RPMI7951 (cell line): ENCODE data around the gene C5orf34. TPM values are rescaled to one million over a fixed set of nuclear protein-coding genes. Genes with fewer than 3 reads are reported as not detected.
"Not testable (repeated sequence)": the region's sequence is repeated elsewhere in the genome, so short reads cannot be mapped to it uniquely, and the experiment has no call there.

Experiments
- DNase-seq: peaks from one replicate; pipeline ENCODE4 v3.0.0-alpha.2; 2012; ENCODE audit warnings: low read depth
- total RNA-seq: library from RNA; depleted of rRNA; stranded (reverse); fragments of >200 nt; shearing (Covaris generic); gene quantifications from 2 replicates; pipeline ENCODE4 v1.2.3, GENCODE V29; 2014

Gene C5orf34
- total RNA-seq, 1 experiment from 2014 or later: 20.3 TPM

DNA sequence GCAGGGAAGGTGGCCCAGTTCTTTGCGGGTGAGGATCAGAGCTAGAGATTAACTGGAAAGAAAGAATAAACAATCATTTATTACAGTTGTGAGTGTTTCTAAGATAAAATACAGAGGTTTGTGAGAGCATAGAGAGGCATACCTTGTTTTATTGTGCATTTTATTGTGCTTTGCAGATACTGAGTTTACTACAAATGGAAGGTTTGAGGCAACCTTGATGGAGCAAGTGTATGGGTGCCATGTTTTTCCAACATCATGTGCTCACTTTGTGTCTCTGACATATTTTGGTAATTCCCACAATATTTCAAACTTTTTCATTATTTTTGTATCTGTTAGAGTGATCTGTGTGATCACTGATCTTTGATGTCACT lies 715 bp upstream of the C5orf34 start:
- no peak for DNase-seq

DNA sequence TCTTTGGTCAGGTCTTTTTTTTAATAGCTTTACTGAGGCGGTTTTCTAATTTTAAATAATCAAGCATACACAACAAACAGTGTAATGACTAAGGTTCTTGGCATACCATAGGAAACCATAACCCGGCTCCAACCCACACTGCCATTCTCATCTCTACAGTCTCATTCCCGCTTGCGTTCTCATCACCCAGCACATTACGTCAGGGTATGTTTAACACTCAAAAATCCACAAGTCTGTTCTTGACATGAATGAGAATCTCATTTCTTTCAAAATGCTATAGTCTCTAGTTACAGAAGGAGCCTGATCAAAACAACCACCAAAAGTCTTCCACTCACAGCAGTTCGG lies 505 bp downstream of the C5orf34 start:
- DNase-seq: peak; percentile 49

DNA sequence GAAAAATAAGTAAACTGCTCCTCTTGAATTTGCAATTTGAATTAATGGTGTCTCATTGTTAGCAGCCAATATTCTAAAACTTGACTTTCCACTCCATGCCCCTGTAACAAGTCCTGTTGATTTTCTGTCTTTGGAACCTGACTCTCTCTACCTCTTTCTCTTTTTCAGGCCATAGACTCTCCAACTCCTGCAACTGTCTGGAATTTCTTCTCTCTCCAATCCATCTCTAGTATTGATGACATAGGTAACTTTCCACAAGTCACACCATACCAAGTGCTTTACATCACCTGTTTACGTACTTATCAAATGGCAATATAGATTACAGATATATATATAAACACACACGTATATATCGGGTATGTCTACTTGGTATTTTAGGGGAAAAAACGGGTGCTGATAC lies 923 bp downstream of the C5orf34 start:
- no peak for DNase-seq

DNA sequence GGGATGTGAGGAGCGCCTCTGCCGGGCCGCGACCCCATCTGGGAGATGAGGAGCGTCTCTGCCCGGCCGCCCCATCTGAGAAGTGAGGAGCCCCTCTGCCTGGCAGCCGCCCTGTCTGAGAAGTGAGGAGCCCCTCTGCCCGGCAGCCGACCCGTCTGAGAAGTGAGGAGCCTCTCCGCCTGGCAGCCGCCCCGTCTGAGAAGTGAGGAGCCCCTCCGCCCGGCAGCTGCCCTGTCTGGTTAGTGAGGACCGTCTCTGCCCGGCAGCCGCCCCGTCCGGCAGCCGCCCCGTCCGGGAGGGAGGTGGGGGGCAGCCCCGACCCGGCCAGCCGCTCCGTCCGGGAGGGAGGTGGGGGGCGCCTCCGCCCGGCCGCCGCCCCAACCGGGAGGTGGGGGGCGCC lies 3.9 kb downstream of the C5orf34 start:
- DNase-seq: not testable (repeated sequence)

DNA sequence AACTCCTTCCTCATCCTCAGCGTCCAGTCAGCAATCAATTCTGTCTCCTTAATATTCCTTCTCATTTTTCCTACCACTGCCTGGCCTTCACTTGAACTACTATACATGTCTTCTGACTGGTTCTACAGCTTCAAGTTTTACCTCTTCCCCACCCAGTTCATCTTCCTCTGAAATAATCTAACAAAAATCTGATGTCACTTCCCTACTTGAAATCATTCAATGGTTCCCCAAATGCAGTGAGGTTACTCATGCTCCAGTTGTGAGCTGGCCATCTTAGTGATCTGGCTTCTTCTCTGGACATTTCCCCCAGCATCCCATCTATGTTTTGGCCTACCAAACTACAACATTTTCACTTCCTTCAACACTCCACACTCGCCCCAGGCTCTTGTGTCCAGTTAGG lies 16.4 kb downstream of the C5orf34 start:
- DNase-seq: no peak

DNA sequence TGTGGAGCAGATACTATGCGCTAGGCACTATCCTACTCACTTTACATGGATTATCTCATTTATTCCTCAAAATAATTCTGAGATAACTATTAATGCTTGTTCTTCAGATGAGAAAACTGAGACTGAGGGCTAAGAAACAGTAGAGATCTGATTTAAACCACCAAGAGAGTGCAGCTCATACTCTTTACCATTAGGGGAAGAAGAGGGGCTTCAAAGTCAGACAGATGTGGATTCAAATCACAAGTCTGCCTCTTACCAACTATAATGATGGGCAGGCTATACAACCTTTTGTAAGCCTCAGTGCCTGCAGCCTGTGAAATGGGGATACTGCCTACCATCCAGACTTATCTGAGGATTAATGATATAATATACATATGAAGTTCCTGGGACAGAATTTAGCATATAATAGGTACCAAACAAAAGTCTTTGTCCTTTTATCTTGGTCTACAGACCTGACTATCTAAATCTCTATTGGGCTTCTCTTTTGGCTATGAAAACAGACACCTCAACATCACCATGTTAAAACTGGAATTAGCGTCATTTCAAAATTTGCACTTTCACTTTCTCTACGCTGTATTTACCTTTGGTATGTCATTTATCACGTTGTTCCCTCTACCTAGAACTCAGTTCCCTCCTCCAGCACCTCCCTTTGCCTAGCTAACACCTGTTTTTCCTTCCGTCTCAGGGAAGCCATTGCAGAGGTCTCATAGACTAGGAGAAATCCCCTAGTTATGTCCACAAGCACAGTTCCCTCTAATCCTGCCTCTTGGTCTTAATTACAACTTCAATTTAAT lies 17.4 kb downstream of the C5orf34 start:
- DNase-seq: no peak

DNA sequence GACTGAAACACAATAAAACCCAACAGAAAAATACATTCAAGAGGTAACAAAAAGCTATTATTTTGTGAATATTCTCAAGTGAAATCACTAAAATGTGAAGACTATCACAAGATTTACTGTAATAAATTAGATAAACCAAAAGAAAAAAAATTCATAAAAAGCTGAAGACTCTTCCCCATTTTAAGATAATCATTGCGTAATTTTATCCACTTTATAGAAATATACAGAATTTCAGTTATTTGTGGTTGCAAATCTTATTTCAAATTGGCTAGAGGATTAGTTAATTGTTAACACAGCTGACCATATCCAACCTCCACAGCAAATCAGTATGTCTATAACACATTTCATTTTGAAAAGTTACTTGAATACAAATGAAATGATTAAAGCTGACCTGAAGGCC lies 23.6 kb downstream of the C5orf34 start:
- DNase-seq: no peak

DNA sequence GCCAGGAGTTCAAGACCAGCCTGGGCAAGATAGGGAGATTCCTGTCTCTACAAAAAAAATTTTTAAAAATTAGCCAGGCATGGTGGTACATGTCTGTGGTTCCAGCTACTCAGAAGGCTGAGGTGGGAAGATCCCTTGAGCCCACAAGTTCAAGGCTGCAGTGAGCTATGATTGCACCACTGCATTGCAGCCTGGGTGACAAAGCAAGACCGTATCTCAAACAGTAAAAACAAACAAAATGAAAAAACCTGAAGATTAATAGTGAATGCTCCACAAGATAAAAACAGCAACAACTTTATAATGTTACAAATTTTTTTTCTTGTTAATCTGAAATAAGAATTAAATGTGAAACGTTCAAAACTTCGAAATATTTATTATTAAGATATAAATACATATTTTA lies 28.6 kb downstream of the C5orf34 start:
- no peak for DNase-seq

DNA sequence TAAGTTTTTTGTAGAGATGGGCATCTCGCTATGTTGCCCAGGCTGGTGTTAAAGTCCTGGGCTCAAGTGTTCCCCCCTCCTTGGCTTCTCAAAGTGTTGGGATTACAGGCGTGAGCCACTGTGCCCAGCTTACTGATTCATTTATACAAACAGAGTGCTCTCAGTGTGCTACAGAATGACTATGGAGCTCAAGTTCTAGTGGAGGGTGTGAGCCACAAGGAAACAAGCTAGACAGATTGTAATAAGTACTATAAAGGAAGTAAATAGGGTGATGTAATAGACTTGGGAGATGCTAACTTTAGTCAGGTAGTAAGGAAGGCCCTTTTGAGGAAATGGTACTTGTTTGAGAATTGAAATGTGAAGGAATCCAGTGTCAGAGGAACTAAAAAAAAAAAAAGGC lies 29.5 kb downstream of the C5orf34 start:
- DNase-seq: no peak

DNA sequence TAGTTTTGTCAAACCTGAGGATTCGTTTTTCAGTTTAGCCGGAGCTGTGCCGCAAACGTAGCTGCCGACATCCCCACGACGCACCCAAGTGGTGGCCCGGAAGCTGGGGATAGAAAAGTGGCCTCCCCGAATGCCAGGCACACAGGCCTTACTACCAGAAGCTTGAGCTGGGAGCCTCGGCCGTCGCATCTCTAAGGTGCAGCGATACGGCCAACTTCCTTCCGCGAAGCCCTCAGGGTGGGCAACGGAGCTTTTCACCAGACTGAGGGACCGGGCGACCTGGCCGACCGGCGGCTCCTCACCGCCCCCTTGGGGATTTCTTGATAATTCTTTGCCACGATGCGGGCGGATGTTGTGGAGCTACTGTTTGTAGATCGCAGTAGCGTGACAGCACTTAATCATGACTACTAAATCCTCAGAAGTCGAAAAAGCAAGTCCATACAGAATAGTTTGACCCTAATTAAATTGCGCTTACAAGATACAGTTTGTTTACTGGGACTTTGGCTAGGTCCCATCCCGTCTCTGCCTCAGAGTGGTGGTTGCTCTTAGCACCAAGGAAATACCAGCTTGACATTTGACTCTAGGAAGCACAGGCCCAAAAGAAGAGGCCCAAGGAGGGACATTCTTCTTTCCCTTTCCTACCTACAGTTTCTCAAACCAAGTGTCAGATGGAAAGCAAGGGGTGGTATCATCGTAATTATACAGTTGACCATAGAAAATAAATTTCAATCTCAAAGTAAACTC lies 30.7 kb downstream of the C5orf34 start:
- DNase-seq: peak; percentile 80

DNA sequence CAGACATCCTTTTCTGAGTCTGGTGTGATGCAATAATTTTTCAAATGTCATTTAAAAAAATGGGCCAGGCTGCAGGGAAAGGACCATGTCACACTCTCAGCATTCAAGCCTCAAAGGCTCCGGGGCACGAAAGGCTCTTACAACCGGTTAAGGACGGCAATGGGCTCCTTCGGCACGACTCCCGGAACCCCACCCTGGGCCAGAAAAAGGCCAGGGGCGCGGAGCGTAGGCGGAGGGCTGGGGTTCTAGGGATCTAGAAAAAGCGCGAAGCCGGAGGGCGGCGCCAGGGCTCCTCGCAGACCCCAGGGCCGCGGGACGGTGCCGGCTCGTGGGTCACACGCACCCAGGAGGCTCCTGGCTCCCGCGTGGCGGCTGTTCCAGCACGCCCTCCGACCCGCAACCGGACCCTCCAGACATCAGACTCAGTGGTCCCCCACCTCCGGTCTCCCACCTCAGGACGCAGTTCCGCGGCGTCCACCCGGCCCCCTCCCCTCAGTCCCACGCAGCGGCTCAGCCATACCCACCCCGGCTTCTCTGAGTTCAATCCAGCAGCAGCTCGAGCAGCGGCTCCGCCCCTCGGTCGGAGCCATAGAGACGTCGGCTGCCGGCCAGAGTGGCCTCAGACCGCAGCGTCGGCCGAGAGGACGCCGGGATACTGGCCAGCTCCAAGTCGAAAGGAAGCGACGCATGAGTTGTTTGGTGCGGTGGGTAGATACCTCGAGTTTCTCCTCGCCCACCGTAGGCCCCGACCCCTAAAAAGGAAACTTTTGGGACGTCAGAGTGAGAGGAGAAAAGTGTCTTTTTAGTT lies 31.4 kb downstream of the C5orf34 start, which contains the start of gene TMEM267:
Gene TMEM267 (minus strand): TSS at position 568 of the 808 bp plus-strand sequence. CDS start 29,896 bp downstream, outside the sequence.
- peak; percentile 89 for DNase-seq

DNA sequence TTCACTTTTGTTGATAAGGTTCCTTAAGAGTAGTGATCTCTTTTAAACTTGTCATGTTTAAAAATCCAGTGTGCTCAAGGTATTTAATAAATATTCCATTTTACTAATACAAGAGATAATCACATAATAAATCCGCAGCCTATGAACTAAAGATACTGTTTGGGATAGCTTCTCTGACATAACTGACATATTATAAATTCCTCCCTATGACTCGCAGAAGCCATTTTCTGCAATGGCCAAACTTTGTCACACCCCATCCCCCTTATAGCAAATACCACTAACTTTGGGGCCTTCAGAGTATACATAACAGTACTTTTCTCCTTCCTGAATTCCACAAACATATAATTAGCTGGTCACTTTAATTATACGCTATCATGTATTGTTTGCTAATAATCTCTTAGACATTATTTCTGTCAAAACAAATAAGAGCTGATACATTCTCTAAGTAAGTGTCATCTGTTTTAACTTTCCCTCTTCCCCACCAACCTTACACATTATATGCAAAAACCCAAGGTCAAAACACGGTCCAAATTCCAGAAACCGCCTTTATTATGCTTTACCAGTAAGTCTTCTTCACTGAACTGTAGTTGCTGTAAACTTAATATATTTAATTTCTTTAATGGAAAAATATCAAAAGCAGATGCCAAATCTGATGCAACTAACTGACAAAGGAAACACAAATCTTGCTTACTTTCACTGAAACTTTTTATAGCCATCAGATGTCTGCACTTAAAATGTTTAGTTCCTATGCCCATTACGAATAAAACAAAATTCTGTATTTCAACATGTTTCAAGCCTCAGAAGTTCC lies 32.3 kb downstream of the C5orf34 start:
- DNase-seq: peak; percentile 5

DNA sequence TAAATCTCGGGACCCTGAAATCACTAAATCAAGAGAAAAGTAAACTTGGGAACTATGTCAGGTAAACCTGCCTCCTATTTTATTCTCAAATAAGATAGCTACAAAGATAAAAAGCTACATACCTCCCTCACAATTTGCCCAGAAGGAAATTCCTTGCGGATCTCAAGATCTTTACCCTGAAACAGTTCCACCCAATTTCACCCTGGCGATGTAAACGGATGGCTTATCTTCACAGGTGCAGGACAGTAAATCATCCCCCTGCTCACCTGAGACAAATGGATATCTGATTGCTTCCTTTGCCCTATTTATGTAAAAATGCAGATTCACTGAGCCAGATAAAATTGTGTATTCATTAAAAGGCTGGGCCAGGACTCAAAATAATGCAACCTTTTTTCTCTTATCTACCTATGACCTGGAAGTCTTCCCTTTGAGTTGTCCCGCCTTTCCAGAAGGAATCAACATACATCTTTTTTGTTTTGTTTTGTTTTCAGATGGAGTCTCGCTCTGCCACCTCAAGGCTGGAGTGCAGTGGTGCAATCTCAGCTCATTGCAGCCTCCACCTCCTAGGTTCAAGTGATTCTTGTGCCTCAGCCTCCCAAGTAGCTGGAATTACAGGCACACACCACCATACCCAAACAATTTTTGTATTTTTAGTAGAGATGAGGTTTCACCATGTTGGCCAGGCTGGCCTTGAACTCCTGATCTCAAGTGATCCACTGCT lies 45.1 kb downstream of the C5orf34 start:
- DNase-seq: no peak

DNA sequence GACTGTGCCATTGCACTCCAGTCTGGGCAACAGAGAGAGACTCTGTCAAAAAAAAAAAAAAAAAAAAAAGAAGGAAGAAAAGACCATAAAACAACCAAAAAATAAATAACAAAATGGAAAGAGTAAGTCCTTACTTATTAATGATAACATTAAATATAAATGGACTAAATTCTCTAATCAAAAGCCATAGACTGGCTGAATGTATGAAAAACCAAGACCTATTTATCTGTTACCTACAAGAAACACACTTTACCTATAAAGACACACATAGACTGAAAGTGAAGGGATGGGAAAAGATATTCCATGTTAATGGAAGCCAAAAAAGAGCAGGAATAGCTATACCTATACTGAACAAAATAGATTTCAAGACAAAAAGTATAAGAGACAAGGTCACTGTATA lies 47.8 kb downstream of the C5orf34 start:
- no peak for DNase-seq

DNA sequence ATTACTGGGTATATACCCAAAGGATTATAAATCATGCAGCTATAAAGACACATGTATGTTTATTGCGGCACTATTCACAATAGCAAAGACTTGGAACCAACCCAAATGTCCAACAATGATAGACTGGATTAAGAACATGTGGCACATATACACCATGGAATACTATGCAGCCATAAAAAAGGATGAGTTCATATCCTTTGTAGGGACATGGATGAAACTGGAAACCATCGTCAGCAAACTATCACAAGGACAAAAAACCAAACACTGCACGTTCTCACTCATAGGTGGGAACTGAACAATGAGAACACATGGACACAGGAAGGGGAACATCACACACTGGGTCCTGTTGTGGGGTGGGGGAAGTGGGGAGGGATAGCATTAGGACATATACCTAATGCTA lies 49.5 kb downstream of the C5orf34 start:
- not testable (repeated sequence) for DNase-seq

DNA sequence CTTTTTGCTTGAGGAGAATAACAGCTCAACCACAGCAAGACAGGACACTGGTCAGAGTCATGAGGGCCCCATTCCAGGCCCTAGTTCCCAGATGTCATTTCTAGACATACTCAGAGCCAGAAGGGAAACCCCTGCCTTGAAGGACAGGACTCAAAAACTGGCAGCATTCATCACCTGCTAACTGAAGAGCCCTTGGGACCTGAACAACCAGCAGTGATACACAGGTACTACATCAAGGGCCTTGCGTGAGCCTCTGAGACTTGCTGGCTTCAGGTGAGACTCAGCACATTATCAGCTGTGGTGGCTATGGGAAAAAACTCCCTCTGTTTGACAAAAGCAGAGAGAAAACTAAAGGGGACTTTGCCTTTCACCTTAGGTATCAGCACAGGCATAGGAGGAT lies 53.9 kb downstream of the C5orf34 start:
- DNase-seq: no peak

DNA sequence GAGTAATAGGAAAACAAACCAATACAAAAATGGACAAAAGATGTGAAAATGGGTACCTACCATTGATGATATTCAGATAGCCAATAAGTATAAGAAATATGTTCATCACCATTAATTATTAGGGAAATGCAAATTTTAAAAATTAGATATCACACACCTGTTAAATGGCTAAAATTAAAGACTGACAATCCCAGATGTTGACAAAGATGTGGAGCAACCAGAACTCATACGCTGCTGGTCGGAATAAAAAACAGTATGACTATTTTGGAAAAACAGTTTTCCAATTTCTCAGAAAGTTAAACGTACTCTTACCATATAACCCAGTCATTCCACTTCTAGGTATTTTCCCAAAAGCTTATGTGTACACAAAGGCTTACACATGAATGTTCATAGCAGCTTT lies 58.4 kb downstream of the C5orf34 start:
- DNase-seq: no peak

DNA sequence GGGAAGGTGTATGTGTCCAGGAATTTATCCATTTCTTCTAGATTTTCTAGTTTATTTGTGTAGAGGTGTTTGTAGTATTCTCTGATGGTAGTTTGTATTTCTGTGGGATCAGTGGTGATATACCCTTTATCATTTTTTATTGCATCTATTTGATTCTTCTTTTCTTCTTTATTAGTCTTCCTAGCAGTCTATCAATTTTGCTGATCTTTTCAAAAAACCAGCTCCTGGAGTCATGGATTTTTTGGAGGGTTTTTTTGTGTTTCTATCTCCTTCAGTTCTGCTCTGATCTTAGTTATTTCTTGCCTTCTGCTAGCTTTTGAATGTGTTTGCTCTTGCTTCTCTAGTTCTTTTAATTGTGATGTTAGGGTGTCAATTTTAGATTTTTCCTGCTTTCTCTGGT lies 73.4 kb downstream of the C5orf34 start:
- DNase-seq: not testable (repeated sequence)

DNA sequence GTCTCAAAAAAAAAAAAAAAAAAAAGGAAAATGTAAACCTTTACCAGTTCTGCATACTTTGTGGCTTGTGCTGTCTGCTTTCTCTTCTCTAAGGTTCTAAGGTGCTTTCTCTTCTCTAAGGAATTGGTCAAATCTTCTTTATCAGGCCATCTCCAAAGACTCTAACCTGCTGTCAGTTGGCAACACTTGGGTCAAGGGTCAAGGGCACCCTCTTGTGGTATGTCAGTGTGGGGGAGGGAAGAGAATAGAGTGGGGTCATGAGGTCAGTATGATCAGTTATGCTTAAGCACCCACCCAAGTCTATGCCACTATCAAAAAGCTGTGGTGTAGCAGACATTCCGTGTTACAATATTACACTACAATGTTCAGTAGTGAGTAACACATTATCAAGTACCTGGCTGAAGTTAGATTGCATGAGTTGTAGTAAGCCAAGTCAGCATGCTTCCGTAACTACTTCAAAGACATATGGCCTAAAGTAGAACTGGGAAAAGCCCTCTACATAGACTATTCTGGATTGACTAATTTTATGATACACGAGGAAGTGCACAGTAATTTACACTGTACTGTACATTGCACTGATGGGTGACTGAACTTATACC lies 77.8 kb downstream of the C5orf34 start:
- DNase-seq: no peak
